ENCODE results near the gene SPOP.

The SPOP gene

DNA sequence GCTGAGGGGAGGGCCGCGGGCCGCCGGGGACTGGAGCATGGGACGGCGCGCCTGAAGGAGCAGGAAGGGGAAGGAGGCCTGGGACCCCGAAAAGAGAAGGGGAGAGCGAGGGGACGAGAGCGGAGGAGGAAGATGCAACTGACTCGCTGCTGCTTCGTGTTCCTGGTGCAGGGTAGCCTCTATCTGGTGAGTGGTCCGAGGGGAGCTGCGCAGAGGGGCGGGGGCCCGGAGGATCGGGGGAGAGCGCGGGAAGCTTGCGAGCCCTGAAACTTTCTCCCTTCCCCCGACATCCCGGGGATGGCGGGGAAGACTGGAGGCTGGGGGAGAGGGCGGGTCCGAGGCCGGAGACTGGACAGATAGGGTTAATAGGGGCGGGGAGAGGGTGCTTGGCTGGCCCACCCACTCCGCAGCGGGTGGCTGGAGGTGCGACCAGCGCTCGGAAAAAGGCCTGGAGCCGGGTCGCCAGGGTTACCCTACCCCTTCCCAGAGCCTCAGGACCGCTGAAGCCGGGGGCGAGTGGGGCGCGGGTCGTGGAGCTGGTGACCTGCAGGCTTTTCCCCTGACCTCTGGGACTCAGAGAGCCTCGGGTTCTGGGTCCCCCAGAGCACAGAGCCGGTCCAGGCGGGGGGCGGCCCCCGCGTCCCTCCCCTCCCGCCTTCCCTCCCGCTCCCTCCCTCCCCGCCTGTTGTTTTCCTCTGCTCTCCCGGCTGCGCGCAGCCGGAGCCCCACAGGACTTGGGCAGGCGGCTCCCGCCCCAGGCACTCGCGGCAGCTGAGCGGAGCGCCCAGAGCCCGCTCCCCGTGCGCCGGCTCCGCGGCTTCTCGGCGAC, 101.6 kb downstream of the SPOP start (continued):
- no peak for TF ChIP-seq OVOL3 (tag by site-specific recombination; IDR thresholded peaks at IDR 0.05)
- no peak for TF ChIP-seq ZNF292 (tag by site-specific recombination; IDR thresholded peaks at IDR 0.05; ENCODE audit: borderline replicate concordance, low read depth)
- no peak for TF ChIP-seq ZNF157 (tag by site-specific recombination; IDR thresholded peaks at IDR 0.05)
- no peak for TF ChIP-seq ZNF394 (tag by site-specific recombination; IDR thresholded peaks at IDR 0.05; ENCODE audit: borderline replicate concordance)
- no peak for TF ChIP-seq ZNF426 (tag by site-specific recombination; IDR thresholded peaks at IDR 0.05)
- peak; percentile 94 for TF ChIP-seq ZNF335 (tag by site-specific recombination; conservative IDR thresholded peaks at IDR 0.05)
- no peak for TF ChIP-seq ZNF24 (tag by site-specific recombination; IDR thresholded peaks at IDR 0.05)
- TF ChIP-seq ZXDB (tag by site-specific recombination; IDR thresholded peaks at IDR 0.05) = peak; percentile 38; the same call in 1 of the 2 replicates
- 0 out of 2 replicates have a peak, but pooled peaks have one; percentile 24 for TF ChIP-seq ZNF629 (tag by site-specific recombination; IDR thresholded peaks at IDR 0.05)
- TF ChIP-seq ZNF473 (tag by site-specific recombination; IDR thresholded peaks at IDR 0.05) = no peak
- TF ChIP-seq ZNF624 (tag by site-specific recombination; IDR thresholded peaks at IDR 0.05) = no peak
- TF ChIP-seq ZNF664 (tag by site-specific recombination; IDR thresholded peaks at IDR 0.05) = no peak
- TF ChIP-seq ZNF701 (tag by site-specific recombination; IDR thresholded peaks at IDR 0.05) = no peak
- TF ChIP-seq ZNF585B (tag by site-specific recombination; IDR thresholded peaks at IDR 0.05) = no peak
- TF ChIP-seq ZNF114 (tag by site-specific recombination; IDR thresholded peaks at IDR 0.05) = no peak
- no peak for TF ChIP-seq ZNF777 (tag by site-specific recombination; IDR thresholded peaks at IDR 0.05; ENCODE audit: borderline replicate concordance)
- TF ChIP-seq, protein P1, sequence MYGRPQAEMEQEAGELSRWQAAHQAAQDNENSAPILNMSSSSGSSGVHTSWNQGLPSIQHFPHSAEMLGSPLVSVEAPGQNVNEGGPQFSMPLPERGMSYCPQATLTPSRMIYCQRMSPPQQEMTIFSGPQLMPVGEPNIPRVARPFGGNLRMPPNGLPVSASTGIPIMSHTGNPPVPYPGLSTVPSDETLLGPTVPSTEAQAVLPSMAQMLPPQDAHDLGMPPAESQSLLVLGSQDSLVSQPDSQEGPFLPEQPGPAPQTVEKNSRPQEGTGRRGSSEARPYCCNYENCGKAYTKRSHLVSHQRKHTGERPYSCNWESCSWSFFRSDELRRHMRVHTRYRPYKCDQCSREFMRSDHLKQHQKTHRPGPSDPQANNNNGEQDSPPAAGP (tag by site-specific recombination; IDR thresholded peaks at IDR 0.05) = peak; percentile 44; the same call in 1 of the 2 replicates
- no peak for TF ChIP-seq ZNF37A (tag by site-specific recombination; IDR thresholded peaks at IDR 0.05)
- TF ChIP-seq, protein P2, sequence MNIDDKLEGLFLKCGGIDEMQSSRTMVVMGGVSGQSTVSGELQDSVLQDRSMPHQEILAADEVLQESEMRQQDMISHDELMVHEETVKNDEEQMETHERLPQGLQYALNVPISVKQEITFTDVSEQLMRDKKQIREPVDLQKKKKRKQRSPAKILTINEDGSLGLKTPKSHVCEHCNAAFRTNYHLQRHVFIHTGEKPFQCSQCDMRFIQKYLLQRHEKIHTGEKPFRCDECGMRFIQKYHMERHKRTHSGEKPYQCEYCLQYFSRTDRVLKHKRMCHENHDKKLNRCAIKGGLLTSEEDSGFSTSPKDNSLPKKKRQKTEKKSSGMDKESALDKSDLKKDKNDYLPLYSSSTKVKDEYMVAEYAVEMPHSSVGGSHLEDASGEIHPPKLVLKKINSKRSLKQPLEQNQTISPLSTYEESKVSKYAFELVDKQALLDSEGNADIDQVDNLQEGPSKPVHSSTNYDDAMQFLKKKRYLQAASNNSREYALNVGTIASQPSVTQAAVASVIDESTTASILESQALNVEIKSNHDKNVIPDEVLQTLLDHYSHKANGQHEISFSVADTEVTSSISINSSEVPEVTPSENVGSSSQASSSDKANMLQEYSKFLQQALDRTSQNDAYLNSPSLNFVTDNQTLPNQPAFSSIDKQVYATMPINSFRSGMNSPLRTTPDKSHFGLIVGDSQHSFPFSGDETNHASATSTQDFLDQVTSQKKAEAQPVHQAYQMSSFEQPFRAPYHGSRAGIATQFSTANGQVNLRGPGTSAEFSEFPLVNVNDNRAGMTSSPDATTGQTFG (tag by site-specific recombination; IDR thresholded peaks at IDR 0.05; ENCODE audit: borderline replicate concordance) = no peak
- TF ChIP-seq ZBTB17 (tag by site-specific recombination; IDR thresholded peaks at IDR 0.05) = peak; percentile 37; the same call in 1 of the 2 replicates
- TF ChIP-seq ZNF626 (tag by site-specific recombination; IDR thresholded peaks at IDR 0.05) = no peak
- TF ChIP-seq, protein P3, sequence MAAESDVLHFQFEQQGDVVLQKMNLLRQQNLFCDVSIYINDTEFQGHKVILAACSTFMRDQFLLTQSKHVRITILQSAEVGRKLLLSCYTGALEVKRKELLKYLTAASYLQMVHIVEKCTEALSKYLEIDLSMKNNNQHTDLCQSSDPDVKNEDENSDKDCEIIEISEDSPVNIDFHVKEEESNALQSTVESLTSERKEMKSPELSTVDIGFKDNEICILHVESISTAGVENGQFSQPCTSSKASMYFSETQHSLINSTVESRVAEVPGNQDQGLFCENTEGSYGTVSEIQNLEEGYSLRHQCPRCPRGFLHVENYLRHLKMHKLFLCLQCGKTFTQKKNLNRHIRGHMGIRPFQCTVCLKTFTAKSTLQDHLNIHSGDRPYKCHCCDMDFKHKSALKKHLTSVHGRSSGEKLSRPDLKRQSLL (tag by site-specific recombination; IDR thresholded peaks at IDR 0.05) = peak; percentile 68
- peak; percentile 43; the same call in 1 of the 2 replicates for TF ChIP-seq WT1 (tag by site-specific recombination; IDR thresholded peaks at IDR 0.05)
- TF ChIP-seq ZNF670 (tag by site-specific recombination; IDR thresholded peaks at IDR 0.05; ENCODE audit: low read depth) = no peak
- TF ChIP-seq, protein P4, sequence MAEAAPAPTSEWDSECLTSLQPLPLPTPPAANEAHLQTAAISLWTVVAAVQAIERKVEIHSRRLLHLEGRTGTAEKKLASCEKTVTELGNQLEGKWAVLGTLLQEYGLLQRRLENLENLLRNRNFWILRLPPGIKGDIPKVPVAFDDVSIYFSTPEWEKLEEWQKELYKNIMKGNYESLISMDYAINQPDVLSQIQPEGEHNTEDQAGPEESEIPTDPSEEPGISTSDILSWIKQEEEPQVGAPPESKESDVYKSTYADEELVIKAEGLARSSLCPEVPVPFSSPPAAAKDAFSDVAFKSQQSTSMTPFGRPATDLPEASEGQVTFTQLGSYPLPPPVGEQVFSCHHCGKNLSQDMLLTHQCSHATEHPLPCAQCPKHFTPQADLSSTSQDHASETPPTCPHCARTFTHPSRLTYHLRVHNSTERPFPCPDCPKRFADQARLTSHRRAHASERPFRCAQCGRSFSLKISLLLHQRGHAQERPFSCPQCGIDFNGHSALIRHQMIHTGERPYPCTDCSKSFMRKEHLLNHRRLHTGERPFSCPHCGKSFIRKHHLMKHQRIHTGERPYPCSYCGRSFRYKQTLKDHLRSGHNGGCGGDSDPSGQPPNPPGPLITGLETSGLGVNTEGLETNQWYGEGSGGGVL (tag by site-specific recombination; IDR thresholded peaks at IDR 0.05) = peak; percentile 91
- TF ChIP-seq ZNF76 (tag by site-specific recombination; IDR thresholded peaks at IDR 0.05; ENCODE audit: borderline replicate concordance, low read depth) = peak; percentile 41; the same call in 1 of the 2 replicates
- TF ChIP-seq ZNF776 (tag by site-specific recombination; IDR thresholded peaks at IDR 0.05; ENCODE audit: borderline replicate concordance) = no peak
- no peak for TF ChIP-seq ZNF654 (tag by site-specific recombination; IDR thresholded peaks at IDR 0.05; ENCODE audit: low read depth)
- no peak for TF ChIP-seq ZFP41 (tag by site-specific recombination; IDR thresholded peaks at IDR 0.05; ENCODE audit: borderline replicate concordance)
- TF ChIP-seq OSR2 (tag by site-specific recombination; IDR thresholded peaks at IDR 0.05) = no peak
- no peak for TF ChIP-seq ZNF792 (tag by site-specific recombination; IDR thresholded peaks at IDR 0.05)
- 0 out of 2 replicates have a peak, but pooled peaks have one; percentile 12 for TF ChIP-seq ZSCAN30 (tag by site-specific recombination; IDR thresholded peaks at IDR 0.05)
- TF ChIP-seq ZNF132 (tag by site-specific recombination; IDR thresholded peaks at IDR 0.05; ENCODE audit: borderline replicate concordance) = no peak
